GM21390 (cell line): ENCODE measurements around the gene UBE2E2.

Experiments
- ATAC-seq: cut with Tn5 transposase; IDR thresholded peaks from one replicate; pipeline ENCODE4 v1.9.1; 2021; ENCODE audit not compliant: unreplicated experiment

Gene UBE2E2

GRCh38 chr3:23377928-23378672 lies 175.0 kb downstream of the UBE2E2 start:
- ATAC-seq, result peak; percentile 53

- ATAC-seq, result no peak
These were observed 180.7 kb downstream of the UBE2E2 start for GRCh38 chr3:23383875-23384274.

- ATAC-seq, result no peak
These were observed 182.2 kb downstream of the UBE2E2 start for GRCh38 chr3:23385327-23385726.

DNA sequence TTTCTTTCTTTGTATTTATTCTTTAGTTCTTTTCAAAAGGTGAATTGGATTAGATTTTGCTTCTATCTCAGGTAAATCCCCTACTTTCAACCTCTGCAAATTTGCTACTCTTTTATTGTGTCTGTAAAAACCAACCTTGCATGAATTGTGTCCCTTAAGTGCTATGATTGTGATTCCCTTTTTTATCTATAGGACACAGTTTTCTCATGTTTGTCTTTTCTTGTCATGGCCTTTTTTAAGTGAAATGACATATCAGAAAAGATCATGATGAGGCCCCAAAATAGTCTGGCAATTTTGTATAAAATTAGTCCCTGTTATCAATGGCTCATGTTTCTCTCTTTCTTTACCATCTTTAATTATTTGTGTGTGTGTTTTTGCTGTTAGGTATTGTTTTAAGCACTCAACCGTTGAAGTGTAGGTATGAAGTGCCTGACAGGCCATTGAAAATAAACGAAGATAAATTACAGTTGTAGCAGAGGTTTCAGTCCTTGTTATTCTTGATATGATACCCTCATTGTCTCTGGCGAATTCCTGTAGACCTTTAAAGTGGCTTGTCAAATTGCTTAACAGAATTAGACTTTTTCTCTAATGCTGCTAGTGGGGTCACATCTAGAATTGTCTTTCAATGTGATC lies 184.3 kb downstream of the UBE2E2 start:
- no peak for ATAC-seq

DNA sequence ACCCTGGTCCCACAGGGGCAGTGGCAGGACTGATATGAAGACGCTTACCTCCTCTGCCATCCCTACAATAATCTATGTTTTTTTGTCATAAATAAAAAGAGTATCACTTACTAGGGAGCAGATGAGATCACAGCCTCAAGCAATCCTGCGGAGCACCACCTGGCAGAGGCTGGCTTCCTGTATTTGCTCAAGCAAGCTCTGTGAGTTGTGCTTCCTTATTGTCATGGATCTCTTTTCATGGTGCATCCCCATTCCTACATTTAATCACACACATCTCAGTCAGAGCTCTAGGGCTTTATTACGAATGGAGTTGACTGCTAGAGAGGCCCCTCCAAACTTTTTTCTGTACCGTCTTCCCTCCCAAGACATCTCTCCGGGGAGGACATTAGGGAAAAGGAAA lies 186.0 kb downstream of the UBE2E2 start:
- ATAC-seq, result no peak

DNA sequence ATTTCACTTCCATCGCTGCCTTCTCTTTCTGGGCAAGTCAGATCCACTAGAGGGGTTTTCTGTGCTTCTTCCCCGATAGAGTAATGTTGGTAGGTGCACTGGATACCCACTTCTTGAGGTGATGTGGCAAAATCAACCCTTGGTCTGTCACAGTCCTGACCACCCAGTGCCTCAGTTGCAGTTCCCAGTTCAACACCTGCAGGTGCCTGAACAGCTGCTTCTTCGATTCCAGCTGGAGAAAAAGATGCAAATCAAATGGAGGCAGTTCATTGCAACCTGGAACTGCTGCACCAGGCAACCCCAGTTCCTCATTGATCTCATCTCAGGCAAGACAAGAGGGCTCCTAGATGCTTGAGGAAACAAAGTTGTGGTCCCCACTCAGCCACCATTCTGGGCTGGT lies 186.6 kb downstream of the UBE2E2 start:
- ATAC-seq, result peak; percentile 85

DNA sequence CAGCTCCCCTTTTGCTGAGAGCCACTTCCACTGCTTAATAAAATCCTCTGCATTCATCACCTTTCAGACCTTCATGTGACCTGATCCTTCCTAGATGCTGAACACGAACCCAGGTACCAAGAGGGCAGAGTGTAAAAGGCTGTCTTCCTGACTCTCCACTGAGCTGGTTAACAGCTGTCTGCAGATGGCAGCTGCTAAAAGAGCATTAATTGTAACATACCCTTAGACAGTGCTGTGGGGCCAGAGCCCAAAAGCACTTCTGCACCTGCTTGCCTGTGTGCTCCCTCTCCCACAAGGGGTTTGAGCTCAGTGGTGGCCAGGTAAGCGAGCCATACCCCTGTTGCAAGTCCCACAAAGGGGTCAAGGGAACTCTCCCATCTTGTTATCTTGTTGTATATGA lies 187.3 kb downstream of the UBE2E2 start:
- ATAC-seq, result no peak

DNA sequence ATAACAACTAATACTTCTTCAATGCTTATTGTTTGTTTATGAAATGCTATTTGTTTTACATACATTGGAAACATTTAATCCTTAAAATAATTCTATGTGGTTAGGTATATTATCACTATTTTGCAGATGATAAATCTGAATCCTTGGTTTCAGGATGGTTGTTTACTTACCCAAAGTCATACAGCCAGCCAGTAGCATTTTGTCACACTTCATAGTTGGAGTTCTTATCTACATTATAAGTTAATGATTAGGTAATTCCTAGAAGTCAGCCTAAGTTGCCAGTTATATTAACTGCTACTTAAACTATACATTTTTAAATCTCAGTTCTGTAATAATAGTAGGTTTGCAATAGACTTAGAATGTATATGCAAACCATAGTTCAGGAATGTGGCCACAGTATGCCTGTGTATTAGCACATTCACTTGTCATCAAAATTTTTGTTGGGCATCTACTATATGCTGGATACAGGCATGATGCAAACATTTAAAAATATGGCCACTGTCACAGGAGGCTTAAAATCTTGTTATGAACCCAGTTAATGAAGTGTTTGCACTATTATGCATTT lies 187.9 kb downstream of the UBE2E2 start:
- ATAC-seq, result no peak

- ATAC-seq, result no peak
These were observed 192.0 kb downstream of the UBE2E2 start for GRCh38 chr3:23395115-23395514.

GRCh38 chr3:23396746-23397145 lies 193.6 kb downstream of the UBE2E2 start:
- no peak for ATAC-seq

GRCh38 chr3:23399221-23399620 lies 196.1 kb downstream of the UBE2E2 start:
- ATAC-seq, result no peak

GRCh38 chr3:23402728-23403492 lies 199.8 kb downstream of the UBE2E2 start:
- peak; percentile 49 for ATAC-seq

DNA sequence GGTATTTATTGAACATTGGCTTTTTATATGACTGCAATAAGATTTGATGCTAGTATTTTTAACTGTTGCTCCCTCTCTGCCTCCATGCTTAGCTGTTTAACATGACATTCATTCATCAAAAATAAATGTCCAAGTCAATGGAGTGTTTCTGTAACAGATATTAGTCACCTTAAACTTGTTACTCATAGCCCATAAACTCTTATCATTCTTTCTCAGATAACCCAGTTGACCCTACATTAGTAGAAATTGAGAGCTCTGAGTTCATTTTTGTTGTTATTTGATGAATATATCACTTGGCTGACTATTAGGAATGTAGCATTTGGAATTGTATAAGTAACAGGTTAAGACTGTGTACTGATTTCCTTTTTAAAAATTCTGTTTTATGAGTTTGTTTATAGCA lies 201.1 kb downstream of the UBE2E2 start:
- ATAC-seq, result no peak

- peak; percentile 59 for ATAC-seq
These were observed 202.0 kb downstream of the UBE2E2 start for GRCh38 chr3:23405081-23405480.

GRCh38 chr3:23406601-23407000 lies 203.5 kb downstream of the UBE2E2 start:
- no peak for ATAC-seq

- no peak for ATAC-seq
These were observed 214.9 kb downstream of the UBE2E2 start for GRCh38 chr3:23418026-23418425.

- ATAC-seq, result peak; percentile 45
These were observed 218.8 kb downstream of the UBE2E2 start for GRCh38 chr3:23421811-23422516.

- peak; percentile 83 for ATAC-seq
These were observed 219.4 kb downstream of the UBE2E2 start for GRCh38 chr3:23422517-23422851.

- no peak for ATAC-seq
These were observed 222.3 kb downstream of the UBE2E2 start for GRCh38 chr3:23425410-23425809.

DNA sequence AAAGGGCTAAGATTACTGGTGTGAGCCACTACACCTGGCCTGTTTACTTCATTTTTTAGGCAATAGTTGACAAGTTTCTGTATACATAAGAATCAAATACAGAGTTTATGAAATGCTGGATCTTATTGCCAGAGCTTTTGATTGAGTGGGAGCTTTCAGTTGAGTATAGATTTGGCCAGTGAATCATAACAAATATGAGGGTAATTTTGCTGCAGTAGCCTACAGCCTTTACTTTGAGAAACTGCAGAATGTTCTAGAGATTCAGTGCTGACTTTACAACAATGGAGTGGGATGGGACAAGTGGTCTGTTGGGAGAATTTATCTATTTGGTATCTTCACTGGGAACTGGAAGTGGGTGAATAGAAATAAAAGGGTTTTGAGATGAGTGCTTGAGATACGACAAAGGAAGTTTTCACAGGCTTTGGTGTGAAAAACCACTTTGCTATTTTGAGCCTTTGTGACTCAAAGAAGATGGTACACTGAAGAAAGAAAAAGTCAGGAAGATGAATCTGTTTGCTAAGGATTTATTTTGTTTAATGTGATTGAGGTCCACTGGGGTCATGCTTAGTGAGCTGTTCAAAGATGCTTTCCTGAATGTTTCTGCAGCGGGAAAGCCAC lies 227.8 kb downstream of the UBE2E2 start:
- ATAC-seq, result peak; percentile 52

GRCh38 chr3:23431764-23432163 lies 228.6 kb downstream of the UBE2E2 start:
- ATAC-seq, result no peak
